Hematopoietic multipotent progenitor cell treated with erythropoietin and hydrocortisone succinate and interleukin-3 and kit ligand, for 15 days (in vitro differentiated cells): ENCODE data around the gene DNAJC7.

Source experiments
- DNase-seq: peaks from one replicate; pipeline ENCODE4 v3.0.0-alpha.2; 2015; ENCODE audit warnings: low spot score

Gene DNAJC7

DNA sequence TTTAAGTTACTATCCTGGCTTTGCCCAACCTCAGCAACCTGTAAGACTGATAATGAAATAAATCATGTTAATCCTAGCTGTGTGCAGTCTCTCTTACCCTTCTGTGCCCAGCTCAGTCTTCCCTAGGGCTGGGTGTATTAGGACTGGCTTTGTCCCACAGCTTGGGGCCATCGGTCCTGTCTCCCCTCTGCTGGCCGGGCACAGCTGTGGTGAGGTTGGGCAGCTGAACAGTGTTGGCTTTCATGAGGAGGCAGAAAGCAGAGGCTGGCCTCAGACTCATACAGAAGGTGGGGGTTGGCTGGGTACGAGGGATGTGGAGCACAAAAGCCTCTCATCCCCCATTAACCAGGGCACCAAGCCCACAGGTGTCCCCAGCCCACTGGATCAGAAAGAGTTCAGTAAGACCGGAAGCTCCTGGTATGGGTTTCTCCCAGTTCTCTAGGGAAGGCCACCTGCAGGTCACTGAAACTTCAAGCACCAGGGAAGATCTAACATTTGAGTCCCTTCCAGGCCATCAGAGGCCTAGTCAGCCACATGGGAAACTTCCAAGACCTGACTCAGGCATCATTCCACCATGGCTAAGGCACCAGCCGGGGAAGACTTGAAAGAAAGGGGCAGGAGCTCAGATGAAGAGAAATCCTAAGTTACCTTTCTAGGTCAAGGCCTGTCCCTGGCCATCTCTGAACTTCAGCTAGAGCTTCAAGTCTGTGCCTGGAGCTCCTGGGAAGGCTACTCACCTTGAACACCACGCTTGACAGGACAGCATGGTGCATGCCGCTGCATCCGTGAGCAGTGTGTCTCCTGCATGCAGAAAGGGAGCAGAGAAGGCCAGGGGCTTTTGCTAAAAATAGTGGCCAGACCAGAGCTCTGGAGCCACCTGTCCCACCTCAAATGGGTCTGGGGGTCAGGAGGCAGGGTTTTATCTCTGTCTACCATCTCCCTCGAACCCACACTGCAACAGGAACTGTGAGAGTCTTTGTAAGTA, 41.8 kb downstream of the DNAJC7 start:
- no peak for DNase-seq

DNA sequence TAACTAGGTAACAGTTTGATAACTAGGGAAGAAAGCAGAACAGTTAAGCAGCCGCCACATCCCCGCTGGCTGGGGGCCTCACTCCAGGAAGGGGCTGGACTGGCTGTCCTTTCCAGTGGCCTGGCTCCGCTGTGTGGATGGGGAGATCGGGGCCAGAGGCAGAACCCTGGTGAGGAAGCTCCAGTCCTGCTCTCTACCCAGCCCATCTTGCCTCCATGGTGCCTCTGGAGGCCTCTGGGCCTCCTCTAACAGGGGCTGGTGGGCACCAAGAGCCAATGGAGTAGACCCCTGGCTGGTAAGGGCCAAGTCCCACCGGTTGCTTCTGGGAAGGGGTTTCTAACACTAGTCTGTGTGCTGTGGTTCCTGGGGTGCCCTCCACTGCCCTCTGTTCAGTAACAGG, 42.6 kb downstream of the DNAJC7 start:
- DNase-seq, result no peak

- DNase-seq, result no peak
Observed at GRCh38 chr17:41974031-41974430, 43.2 kb downstream of the DNAJC7 start.

GRCh38 chr17:41973408-41973811, 43.8 kb downstream of the DNAJC7 start:
- no peak for DNase-seq

DNA sequence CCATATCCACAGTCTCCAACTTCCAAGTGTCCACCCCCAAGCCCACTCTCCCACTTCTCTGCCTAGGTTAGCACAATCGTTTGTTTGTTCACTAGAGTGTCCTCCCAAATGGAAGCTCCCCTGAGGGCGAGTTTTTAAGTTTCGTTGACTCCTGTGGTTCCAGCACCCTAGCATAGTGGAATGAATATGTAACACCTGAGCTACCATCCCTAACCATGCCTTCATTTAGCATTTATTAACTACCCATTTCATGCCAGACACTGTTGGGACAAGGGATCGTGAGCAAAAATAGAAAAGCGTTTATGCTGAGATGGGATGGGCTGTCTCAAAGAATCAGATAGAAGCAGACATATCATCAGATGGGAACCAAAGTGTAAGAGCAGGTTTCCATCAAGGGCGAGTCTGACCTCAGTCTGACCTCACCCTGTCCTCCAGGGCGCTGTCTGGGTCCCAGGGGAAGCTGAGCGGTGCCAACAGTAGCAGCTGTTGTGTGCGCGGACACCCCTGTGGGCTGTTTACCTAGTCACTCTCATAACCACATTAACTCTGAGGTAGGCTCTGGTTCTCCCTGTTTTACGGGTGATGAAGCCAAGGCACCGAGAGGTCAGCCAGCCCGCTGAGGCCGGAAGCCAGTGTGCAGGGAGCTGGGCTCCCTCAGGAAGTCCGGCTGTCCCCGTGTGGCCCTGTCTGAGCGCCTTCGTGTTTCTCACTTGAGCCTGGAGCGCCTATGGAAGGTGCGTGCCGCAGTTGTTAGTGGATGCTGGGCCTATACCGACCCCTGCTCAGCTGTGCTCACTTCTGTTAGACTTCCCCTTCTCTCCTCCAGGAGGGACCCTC, 44.5 kb downstream of the DNAJC7 start:
- DNase-seq, result no peak

DNA sequence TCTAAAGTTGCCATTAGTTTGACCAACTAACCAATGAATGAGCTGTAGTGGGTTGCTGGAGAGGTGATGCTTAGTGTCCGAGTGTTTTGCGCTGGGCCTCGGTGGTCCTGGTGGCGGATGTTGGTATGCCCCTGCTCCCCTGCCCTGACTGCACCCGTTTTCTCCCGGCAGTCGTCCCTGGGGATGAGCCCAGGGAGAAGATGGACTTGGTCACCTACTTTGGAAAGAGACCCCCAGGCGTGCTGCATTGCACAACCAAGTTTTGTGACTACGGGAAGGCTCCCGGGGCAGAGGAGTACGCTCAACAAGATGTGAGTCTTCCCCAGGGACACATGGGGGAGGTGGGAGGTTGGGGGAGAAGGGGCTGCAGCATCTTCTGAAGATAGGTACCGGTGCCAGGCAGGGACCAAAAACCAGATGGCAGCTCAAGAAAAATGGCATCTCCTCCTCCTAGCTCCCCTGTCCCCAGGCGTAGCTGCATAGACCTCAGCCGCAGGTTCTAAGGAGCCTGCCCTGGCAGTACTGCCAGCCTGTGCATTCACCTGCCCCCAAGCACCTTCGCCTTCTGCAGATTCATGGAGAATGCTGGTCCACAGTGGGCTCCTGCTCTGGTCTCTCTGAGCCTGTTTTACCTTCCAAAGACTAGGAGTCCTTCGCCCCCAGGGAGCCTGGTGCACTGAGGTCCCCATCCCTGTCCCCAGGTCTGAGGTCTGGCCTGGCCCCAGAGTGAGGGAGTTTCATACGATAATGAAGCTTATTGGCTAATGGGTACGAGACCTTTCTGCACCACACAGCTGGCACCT, 45.3 kb downstream of the DNAJC7 start:
- DNase-seq, result no peak

DNA sequence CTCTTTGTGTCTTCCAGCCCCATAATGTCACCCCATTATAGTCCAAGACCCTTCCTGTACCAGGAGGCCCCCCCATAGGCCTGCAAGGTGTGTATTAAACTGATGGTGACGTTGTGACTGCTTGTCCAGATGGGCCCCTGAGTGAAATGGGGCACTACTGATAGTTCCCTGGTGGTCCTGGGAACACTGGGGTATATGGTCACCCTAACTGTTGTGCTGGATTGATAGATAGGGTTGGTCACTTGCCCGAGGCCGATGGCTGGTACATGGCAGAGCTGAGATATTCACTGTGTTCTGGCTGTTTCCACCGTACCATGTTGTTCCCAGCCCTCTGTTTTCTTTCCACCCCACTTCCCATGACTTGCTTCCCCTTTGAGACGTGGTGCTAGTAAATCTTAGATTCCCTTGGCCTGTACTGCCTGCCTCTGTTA, 46.3 kb downstream of the DNAJC7 start:
- DNase-seq, result no peak

DNA sequence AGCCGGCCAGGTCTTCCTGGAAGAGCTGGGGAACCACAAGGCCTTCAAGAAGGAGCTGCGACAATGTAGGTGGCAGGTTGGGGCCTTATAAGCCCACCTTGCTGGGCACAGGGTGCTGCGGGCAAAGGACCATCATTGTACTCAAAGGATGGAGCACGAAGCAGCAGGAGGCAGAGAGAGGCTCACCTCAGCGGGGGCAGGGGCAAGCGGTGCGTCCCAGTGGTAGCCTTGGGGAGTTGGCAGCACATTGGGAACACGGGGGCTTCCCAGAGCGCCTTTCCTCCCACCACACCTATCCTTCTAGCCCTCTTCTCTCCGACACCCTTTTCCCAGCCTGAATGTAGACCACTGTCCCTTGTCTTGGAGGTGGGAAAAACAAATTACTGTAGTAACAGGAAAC, 48.6 kb downstream of the DNAJC7 start:
- DNase-seq, result no peak

DNA sequence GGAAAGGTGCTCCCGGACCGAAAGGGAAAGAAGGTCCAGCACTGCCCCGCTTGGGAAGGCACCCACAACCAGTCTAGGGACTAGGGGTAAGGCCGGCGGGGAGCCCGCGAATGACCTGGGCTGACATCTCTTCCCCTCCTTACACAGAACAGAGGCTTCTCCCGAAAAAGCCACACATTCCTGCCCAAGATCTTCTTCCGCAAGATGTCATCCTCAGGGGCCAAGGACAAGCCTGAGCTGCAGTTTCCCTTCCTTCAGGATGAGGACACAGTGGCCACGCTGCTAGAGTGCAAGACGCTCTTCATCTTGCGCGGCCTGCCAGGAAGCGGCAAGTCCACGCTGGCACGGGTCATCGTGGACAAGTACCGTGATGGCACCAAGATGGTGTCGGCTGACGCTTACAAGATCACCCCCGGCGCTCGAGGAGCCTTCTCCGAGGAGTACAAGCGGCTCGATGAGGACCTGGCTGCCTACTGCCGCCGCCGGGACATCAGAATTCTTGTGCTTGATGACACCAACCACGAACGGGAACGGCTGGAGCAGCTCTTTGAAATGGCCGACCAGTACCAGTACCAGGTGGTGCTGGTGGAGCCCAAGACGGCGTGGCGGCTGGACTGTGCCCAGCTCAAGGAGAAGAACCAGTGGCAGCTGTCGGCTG, 49.2 kb downstream of the DNAJC7 start:
- DNase-seq, result no peak

DNA sequence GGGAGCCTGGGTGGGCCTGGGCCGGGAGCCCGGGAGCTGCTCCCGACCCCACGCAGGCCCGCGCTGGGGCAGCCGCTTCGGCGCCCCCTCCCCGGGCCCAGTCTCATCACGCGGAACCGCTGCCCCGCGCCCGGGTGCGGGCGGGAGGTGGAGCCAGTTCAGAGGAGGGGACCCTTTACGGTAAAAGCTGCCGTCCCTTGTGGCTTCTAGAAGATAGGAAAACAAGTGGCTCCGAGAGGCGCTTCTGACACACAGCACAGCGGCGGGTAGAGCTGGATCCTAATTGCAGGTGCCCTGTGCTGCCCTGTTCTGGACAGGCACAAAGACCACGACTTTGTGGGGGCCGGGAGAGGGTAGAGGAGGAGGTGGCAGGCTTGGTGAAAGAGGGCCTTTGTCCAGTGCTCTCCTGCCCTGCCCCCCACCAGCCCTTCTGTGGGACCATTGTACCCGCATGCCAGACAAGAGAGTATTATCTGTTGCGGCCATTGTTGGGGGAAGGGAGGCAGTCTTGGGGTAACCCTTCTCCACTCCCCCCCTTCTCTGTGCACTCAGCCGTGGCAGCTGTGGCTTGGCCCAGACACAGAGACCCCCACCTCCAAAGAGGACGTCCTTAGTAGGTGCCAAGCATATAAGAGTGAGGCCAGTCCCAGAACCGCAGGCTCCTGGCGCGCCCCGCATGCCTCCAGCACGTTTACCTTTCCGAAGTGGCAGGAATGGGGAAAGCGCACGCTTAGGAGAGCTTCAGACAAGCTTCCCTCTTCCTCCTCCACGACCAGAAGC, 49.9 kb downstream of the DNAJC7 start:
- DNase-seq, result peak; percentile 36

- peak; percentile 80 for DNase-seq
Observed at GRCh38 chr17:41966463-41967140, 50.6 kb downstream of the DNAJC7 start, which contains the start of gene CNP. TSS of gene CNP (plus strand) at chr17:41966795. CDS start at chr17:41966885, 90 bp downstream.

GRCh38 chr17:41965694-41966462, 51.4 kb downstream of the DNAJC7 start:
- DNase-seq, result peak; percentile 70

DNA sequence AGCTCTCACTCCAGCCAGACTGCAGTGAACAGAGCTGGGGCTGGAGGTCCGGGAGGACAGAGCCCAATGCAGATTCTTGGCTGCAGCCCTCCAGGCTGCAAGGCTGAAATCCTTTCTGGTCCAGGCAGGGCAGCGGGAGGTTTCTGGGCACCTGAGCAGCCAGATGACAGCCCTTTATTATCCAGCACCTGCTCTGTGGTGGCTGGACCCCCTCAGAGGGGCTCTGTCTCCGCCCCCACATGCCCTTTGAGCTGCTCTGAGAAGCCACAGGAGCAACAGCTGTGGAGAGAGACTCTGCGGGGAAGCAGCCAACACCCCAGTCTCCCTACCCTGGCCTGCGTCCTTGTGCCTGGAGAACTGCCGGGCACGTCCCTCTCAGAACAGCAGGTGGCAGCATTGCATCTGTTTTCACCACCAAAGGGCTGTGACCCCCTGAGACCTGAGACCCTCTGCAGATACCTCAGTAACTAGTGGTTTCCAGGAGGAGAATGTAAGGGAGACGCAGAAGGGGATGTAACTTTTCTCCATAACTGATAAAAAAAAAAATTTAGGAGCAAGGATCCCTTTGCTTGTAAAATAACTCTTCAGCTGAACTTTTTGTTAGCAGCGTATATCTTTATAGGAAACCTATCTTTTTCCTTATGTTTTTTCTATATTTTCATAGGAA, 54.3 kb downstream of the DNAJC7 start:
- DNase-seq, result peak; percentile 74

DNA sequence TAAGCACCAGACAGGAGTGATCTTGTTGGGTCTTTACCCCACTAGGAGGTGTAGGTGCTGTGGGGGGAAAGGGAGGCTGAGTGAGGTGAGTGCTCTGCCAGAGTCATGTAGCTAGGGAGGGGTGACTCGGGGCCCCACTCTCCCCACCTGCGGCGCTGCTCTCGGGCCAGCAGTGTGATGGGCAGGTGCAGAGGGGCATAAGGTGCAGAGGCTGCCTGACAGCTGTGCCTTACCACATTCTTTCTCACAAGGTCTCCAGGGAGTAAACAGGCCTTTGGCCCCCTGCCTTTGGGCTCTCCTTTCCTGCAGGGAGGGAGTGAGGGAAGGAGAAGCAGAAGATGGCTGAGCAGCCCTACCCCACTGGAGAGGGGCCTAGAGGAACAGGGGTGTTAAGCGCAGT, 55.1 kb downstream of the DNAJC7 start:
- DNase-seq, result no peak

DNA sequence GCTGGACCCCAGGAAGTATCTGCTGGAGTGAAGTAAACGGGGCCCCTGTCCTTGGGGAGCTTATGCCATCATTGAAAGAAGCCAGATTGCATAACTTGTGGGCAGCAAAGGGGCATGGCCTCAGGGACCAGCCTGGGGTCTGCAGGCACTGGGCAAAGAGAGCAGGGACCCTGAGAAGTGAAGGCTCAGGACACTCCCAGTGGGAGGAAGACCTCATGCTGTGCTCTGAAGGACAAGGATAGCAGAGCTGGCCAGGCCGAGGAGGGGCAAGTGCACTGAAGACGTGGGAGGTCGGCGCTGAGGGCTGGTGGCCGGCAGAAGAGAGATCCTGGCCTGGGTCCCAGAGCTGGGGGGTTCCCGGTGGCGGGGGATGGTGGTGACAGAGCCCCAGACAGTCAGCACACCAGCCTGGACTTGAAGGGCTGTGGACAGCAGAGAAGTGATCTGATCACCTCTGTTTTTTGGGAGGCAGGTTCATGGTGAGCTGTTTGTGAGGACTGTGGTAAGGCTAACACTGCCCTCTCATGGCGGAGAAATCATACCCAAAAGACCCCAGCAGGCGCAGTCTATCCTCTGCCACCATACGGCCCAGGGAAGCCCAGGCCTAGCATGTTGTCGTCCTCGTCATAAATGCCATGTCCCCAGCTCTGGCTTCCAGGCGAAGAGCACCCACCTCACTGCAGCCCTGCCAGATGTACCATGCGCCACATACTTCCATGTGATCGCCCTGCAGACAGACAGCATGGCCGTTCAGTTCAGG, 57.7 kb downstream of the DNAJC7 start:
- peak; percentile 62 for DNase-seq

- no peak for DNase-seq
Observed at GRCh38 chr17:41959030-41959335, 58.3 kb downstream of the DNAJC7 start.

- DNase-seq, result no peak
Observed at GRCh38 chr17:41957869-41958439, 59.3 kb downstream of the DNAJC7 start.
